CD4-positive, alpha-beta T cell (primary cell): ENCODE data around the gene MAMDC4. TPM values are rescaled to one million over a fixed set of nuclear protein-coding genes. Genes with fewer than 3 reads are reported as not detected.
"Not testable (repeated sequence)": the region's sequence is repeated elsewhere in the genome, so short reads cannot be mapped to it uniquely, and the experiment has no call there.

ENCODE experiments used
- ATAC-seq: fragments of 200-7000 bp; cut with Tn5 transposase; one replicate; pipeline ENCODE4 v1.10.0; 2022; ENCODE audit warnings: mild to moderate bottlenecking; ENCODE audit not compliant: poor library complexity
- CTCF ChIA-PET: fragments of 350-600 bp; sonication (Branson Sonifier 250); formaldehyde crosslinking; loops from one replicate; lab custom pipeline; 2021; ENCODE audit warnings: antibody characterized with exemption, inconsistent platforms; lab: Charles Lee
- POLR2A ChIA-PET: fragments of 350-600 bp; sonication (Branson Sonifier 250); formaldehyde crosslinking; loops from one replicate; lab custom pipeline; 2021; ENCODE audit warnings: antibody characterized with exemption, inconsistent platforms; lab: Charles Lee
- DNase-seq, 14 experiments: peaks; one replicate each; pipeline ENCODE4 v3.0.0-alpha.2; 2013 to 2020; ENCODE audit warnings: mixed read lengths in 2 of 14
- H3K27ac ChIP-seq, 2 donors: one replicate each; pipeline versions ENCODE4 v1.5.1 to v1.7.0; 2013; ENCODE audit warnings: low read length in 2 of 2, low read depth in 1 of 2, mild to moderate bottlenecking in 1 of 2
- H3K27me3 ChIP-seq, 2 experiments: 1 replicate in 1 of 2; 2 replicates in 1 of 2; pipeline versions ENCODE4 v1.6.1 to v1.7.0; 2013; ENCODE audit warnings: low read length in 2 of 2, control low read depth in 1 of 2, mild to moderate bottlenecking in 1 of 2, moderate library complexity in 1 of 2; ENCODE audit not compliant: insufficient read depth in 2 of 2, control insufficient read depth in 1 of 2
- H3K36me3 ChIP-seq: one replicate; pipeline ENCODE4 v1.6.1; 2013; ENCODE audit warnings: low read length, control low read depth; ENCODE audit not compliant: insufficient read depth
- H3K4me1 ChIP-seq: one replicate; pipeline ENCODE4 v1.6.1; 2013; ENCODE audit warnings: low read length, control low read depth; ENCODE audit not compliant: insufficient read depth
- H3K4me3 ChIP-seq: one replicate; pipeline ENCODE4 v1.5.1; 2013; ENCODE audit warnings: mild to moderate bottlenecking, low read length, moderate library complexity
- H3K9me3 ChIP-seq, 2 experiments: 1 replicate in 1 of 2; 2 replicates in 1 of 2; pipeline versions ENCODE4 v1.6.1 to v1.7.0; 2013; ENCODE audit warnings: low read length in 2 of 2, mild to moderate bottlenecking in 2 of 2, control low read depth in 1 of 2, moderate library complexity in 1 of 2; ENCODE audit not compliant: control insufficient read depth in 1 of 2, insufficient read depth in 1 of 2
- H3K27ac Mint-ChIP-seq: one replicate; pipeline ENCODE4 v1.8.0; 2020; ENCODE audit warnings: mixed read lengths
- H3K27me3 Mint-ChIP-seq: one replicate; pipeline ENCODE4 v1.8.0; 2021; ENCODE audit warnings: mixed read lengths
- H3K36me3 Mint-ChIP-seq: one replicate; pipeline ENCODE4 v1.8.0; 2021; ENCODE audit warnings: low read depth, mixed read lengths
- H3K4me1 Mint-ChIP-seq: one replicate; pipeline ENCODE4 v1.8.0; 2021; ENCODE audit warnings: low read depth, mixed read lengths
- H3K4me3 Mint-ChIP-seq: one replicate; pipeline ENCODE4 v1.8.0; 2020; ENCODE audit warnings: mild to moderate bottlenecking, mixed read lengths
- H3K9me3 Mint-ChIP-seq: one replicate; pipeline ENCODE4 v1.8.0; 2020; ENCODE audit warnings: mixed read lengths
- CTCF ChIP-seq: fragments of 200-600 bp; IDR thresholded peaks from one replicate; pipeline ENCODE4 v1.8.0; 2022; ENCODE audit warnings: antibody characterized with exemption, mild to moderate bottlenecking
- intact Hi-C, 2 experiments: fragments of 100-400 bp; cut with DNase I in 1 of 2; cut with micrococcal nuclease in 1 of 2; formaldehyde crosslinking; loops; one replicate each; pipeline versions ENCODE4 v1.15.1 to v1.9.0; 2023 to 2025; cut with DNase I, micrococcal nuclease
- polyA plus RNA-seq, 2 donors: library from polyadenylated mRNA; unstranded; fragments of 120-200 nt; gene quantifications; one replicate each; pipeline ENCODE4 v1.2.1, GENCODE V29; 2013
- total RNA-seq, 174 experiments: library from RNA in 2 of 174; stranded (reverse) in 2 of 174; gene quantifications; one replicate each; pipeline ENCODE4 v1.2.3 and lab custom pipeline; 2021 to 2026

The MAMDC4 gene
- total RNA-seq (1 to 10 TPM; 2.2 to 3.4 TPM), total RNA-seq (lab: John Stamatoyannopoulos, UW) (2.4 to 29.8 (median 9.0) reads per million in 172 experiments)
- 1.2 TPM for polyA plus RNA-seq (2013, experiment 1 of 2)
- 2.8 TPM for polyA plus RNA-seq (2013, experiment 2 of 2)

DNA sequence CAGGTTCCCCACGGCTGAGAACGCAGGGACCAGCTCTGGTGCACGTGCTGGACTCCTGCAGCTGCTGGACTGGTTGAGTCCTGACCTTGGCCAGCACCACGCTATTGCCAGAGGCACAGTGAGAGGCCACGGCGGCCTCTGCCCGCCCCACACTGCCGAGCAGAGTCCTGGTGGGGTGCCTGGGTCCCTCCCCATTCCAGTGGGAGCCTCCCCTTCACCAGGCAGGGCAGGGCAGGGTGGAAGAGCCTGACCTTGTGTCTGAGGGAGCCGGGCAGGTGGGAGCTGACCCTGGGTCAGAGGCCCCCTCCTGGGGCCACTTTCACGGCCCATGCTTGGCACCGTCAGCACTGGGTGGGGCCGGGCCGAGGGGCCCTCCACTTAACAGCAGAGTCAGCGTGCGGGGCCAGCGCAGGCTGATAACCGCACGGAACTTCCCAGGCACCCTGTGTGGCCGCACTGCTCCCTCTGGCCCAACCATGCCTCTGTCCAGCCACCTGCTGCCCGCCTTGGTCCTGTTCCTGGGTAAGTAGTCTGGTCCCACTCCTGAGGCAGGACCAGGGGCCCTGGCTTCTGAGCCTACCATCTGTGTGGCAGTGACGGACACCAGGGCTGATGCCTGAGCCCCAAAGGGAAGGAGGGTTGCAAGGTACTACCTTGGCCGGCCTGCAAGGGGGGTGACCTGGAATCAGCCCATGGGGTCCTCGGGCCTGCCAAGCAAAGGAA, at the start of gene MAMDC4:
Gene MAMDC4, plus strand, starts transcription at position 406 of the 723 bp plus-strand sequence. Its CDS starts 71 bp downstream, at position 477.
- intact Hi-C loops: no loop called here
- Histone ChIP-seq H3K9me3 (peaks cover 0 to 11% of the 10 kb centered on the region in 2 experiments), H3K36me3 (peaks cover 10% of the 10 kb centered on the region), H3K27me3 (peaks cover 4 to 10% of the 10 kb centered on the region in 2 experiments), H3K27ac (no peak within 1 kb of the TSS), H3K4me3 (no peak within 1 kb of the TSS), H3K4me1 (peaks cover 31% of the 10 kb centered on the region)
- H3K27ac Mint-ChIP-seq: no peak within 1 kb of the TSS
- POLR2A ChIA-PET: interaction anchor here (1.2 kb wide), 1 partner anchor 10 kb away, joined by 4 read pairs; the partner anchor contains the start of gene AJM1
- peak within 1 kb of the TSS; percentile 38 for H3K4me3 Mint-ChIP-seq
- H3K27me3 Mint-ChIP-seq: peaks cover 12% of the 10 kb centered on the region
- peaks cover 10% of the 10 kb centered on the region for H3K4me1 Mint-ChIP-seq
- H3K9me3 Mint-ChIP-seq: no peaks in the 10 kb centered on the region
- TF ChIP-seq CTCF: no peak
- peaks cover 8% of the 10 kb centered on the region for H3K36me3 Mint-ChIP-seq
- DNase-seq (peak in 1 of 14 experiments; percentile 26), ATAC-seq (no peak)
- CTCF ChIA-PET: no interaction called here

- H3K4me3 ChIP-seq, H3K27ac ChIP-seq, DNase-seq, POLR2A ChIA-PET, H3K27me3 Mint-ChIP-seq, H3K9me3 Mint-ChIP-seq, H3K36me3 ChIP-seq, ATAC-seq, CTCF ChIA-PET, H3K36me3 Mint-ChIP-seq, H3K9me3 ChIP-seq, H3K27me3 ChIP-seq: not testable (repeated sequence)
- Mint-ChIP-seq H3K4me1 (peaks cover 36% of the 10 kb centered on the region), H3K27ac (peak overlapping the region; percentile 76), H3K4me3 (peak overlapping the region; percentile 51)
- intact Hi-C loops: loop anchor here (10.0 kb wide), 2 partner anchors 102 to 398 kb away; partner anchors contain the start of gene SNAPC4 (in 1 of the 2)
- peaks cover 45% of the 10 kb centered on the region for H3K4me1 ChIP-seq
These were observed 49.1 kb upstream of the MAMDC4 start for GRCh38 chr9:136803009-136803550.

GRCh38 chr9:136803551-136804508, 48.3 kb upstream of the MAMDC4 start:
- intact Hi-C loops: loop anchor here (10.0 kb wide), 2 partner anchors 101 to 399 kb away; partner anchors contain the start of gene SNAPC4 (in 1 of the 2)
- ChIA-PET POLR2A (no interaction called here), CTCF (no interaction called here)
- DNase-seq: peak in 1 of 14 experiments; percentile 23
- H3K36me3 ChIP-seq: no peaks in the 10 kb centered on the region
- H3K4me3 ChIP-seq: no peak overlapping the region
- no peaks in the 10 kb centered on the region for H3K9me3 ChIP-seq
- no peak for TF ChIP-seq CTCF
- peaks cover 45% of the 10 kb centered on the region for H3K4me1 ChIP-seq
- ATAC-seq: no peak
- H3K36me3 Mint-ChIP-seq: peaks cover 4% of the 10 kb centered on the region
- peaks cover 39% of the 10 kb centered on the region for H3K4me1 Mint-ChIP-seq
- H3K27ac ChIP-seq: no peak overlapping the region
- peak overlapping the region; percentile 76 for H3K27ac Mint-ChIP-seq
- H3K27me3 Mint-ChIP-seq: no peaks in the 10 kb centered on the region
- H3K27me3 ChIP-seq: peaks cover 0 to 3% of the 10 kb centered on the region in 2 experiments
- H3K9me3 Mint-ChIP-seq: no peaks in the 10 kb centered on the region
- peak overlapping the region; percentile 68 for H3K4me3 Mint-ChIP-seq
